CD14-positive monocyte (primary cell): ENCODE measurements around the gene LRRC47. TPM values are rescaled to one million over a fixed set of nuclear protein-coding genes. Genes with fewer than 3 reads are reported as not detected.

ENCODE experiments used
- DNase-seq, 3 donors: peaks; one replicate each; pipeline ENCODE4 v3.0.0-alpha.2; 2011 to 2022
- H2AFZ ChIP-seq: 2 replicates; pipeline ENCODE4 v1.6.0; 2012; ENCODE audit warnings: mild to moderate bottlenecking, low read depth, low read length, inconsistent platforms; ENCODE audit not compliant: insufficient read depth, poor library complexity, severe bottlenecking
- H3K27ac ChIP-seq, 2 donors: 1 replicate in 1 of 2; 2 replicates in 1 of 2; pipeline ENCODE4 v1.5.1; 2012 to 2013; ENCODE audit warnings: low read length in 2 of 2, control low read depth in 1 of 2, inconsistent platforms in 1 of 2, low read depth in 1 of 2, mild to moderate bottlenecking in 1 of 2
- H3K27me3 ChIP-seq, 2 donors: one replicate each; pipeline versions ENCODE4 v1.6.0 to v1.6.1; 2011 to 2013; ENCODE audit warnings: low read length in 2 of 2; ENCODE audit not compliant: control insufficient read depth in 2 of 2, insufficient read depth in 2 of 2
- H3K36me3 ChIP-seq, 2 donors: replicated peaks in 1 of 2; 1 replicate in 1 of 2; 2 replicates in 1 of 2; pipeline versions ENCODE4 v1.5.1 to v1.6.1; 2012 to 2013; ENCODE audit warnings: low read length in 2 of 2, control low read depth in 1 of 2, inconsistent platforms in 1 of 2, mild to moderate bottlenecking in 1 of 2; ENCODE audit not compliant: insufficient read depth in 2 of 2, control insufficient read depth in 1 of 2
- H3K4me1 ChIP-seq, 2 donors: 1 replicate in 1 of 2; 2 replicates in 1 of 2; pipeline versions ENCODE4 v1.5.1 to v1.6.1; 2012 to 2013; ENCODE audit warnings: low read length in 2 of 2, control low read depth in 1 of 2, inconsistent platforms in 1 of 2, mild to moderate bottlenecking in 1 of 2, moderate library complexity in 1 of 2; ENCODE audit not compliant: insufficient read depth in 2 of 2, control insufficient read depth in 1 of 2
- H3K4me2 ChIP-seq: replicated peaks from 2 replicates; pipeline ENCODE3; 2012; ENCODE audit warnings: low read length, moderate library complexity, mild to moderate bottlenecking; ENCODE audit not compliant: poor library complexity, severe bottlenecking; ENCODE audit errors: extremely low read depth
- H3K4me3 ChIP-seq, 3 experiments: fragments of 200-600 bp in 1 of 3; sonication (generic) in 1 of 3; replicated peaks in 1 of 3; 1 replicate in 2 of 3; 2 replicates in 1 of 3; pipeline ENCODE4 v1.5.1; 2011 to 2013; ENCODE audit warnings: low read length in 3 of 3, mild to moderate bottlenecking in 3 of 3, control low read depth in 2 of 3, low read depth in 2 of 3, inconsistent platforms in 1 of 3, moderate library complexity in 1 of 3
- H3K79me2 ChIP-seq: 2 replicates; pipeline ENCODE4 v1.6.0; 2012; ENCODE audit warnings: mild to moderate bottlenecking, control low read depth, inconsistent platforms, low read length, moderate library complexity; ENCODE audit not compliant: insufficient read depth
- H3K9ac ChIP-seq: 2 replicates; pipeline ENCODE4 v1.6.0; 2017; ENCODE audit warnings: low read length, mild to moderate bottlenecking; ENCODE audit not compliant: insufficient read depth, poor library complexity, severe bottlenecking
- H3K9me3 ChIP-seq, 2 donors: replicated peaks in 1 of 2; 1 replicate in 1 of 2; 2 replicates in 1 of 2; pipeline versions ENCODE4 v1.5.1 to v1.6.1; 2012 to 2013; ENCODE audit warnings: low read length in 2 of 2, control low read depth in 1 of 2; ENCODE audit not compliant: control insufficient read depth in 1 of 2, insufficient read depth in 1 of 2
- H4K20me1 ChIP-seq: 2 replicates; pipeline ENCODE4 v1.6.0; 2012; ENCODE audit warnings: mild to moderate bottlenecking, low read length, control low read depth, moderate library complexity; ENCODE audit not compliant: insufficient read depth
- H3K27ac Mint-ChIP-seq, 7 donors: one replicate each; pipeline ENCODE4 v1.8.0; 2020; ENCODE audit warnings: mild to moderate bottlenecking in 7 of 7, mixed read lengths in 7 of 7, moderate library complexity in 6 of 7, inconsistent platforms in 2 of 7
- H3K27me3 Mint-ChIP-seq, 3 donors: one replicate each; pipeline ENCODE4 v1.8.0; 2021 to 2022; ENCODE audit warnings: low read depth in 3 of 3, mild to moderate bottlenecking in 3 of 3, mixed read lengths in 3 of 3, moderate library complexity in 3 of 3, inconsistent platforms in 1 of 3
- H3K36me3 Mint-ChIP-seq, 2 donors: one replicate each; pipeline ENCODE4 v1.8.0; 2020; ENCODE audit warnings: mixed read lengths in 2 of 2, inconsistent platforms in 1 of 2, mild to moderate bottlenecking in 1 of 2
- H3K4me1 Mint-ChIP-seq: one replicate; pipeline ENCODE4 v1.8.0; 2020; ENCODE audit warnings: mild to moderate bottlenecking, mixed read lengths
- H3K4me3 Mint-ChIP-seq, 2 donors: one replicate each; pipeline ENCODE4 v1.8.0; 2020; ENCODE audit warnings: mild to moderate bottlenecking in 2 of 2, mixed read lengths in 2 of 2, moderate library complexity in 1 of 2
- H3K9me3 Mint-ChIP-seq, 7 donors: one replicate each; pipeline ENCODE4 v1.8.0; 2020 to 2022; ENCODE audit warnings: mixed read lengths in 7 of 7, mild to moderate bottlenecking in 6 of 7, moderate library complexity in 6 of 7, inconsistent platforms in 2 of 7
- WGBS: methylation state at CpG from one replicate; pipeline ENCODE4 v1.1.5; 2013; ENCODE audit warnings: missing lambda C conversion rate; ENCODE audit not compliant: insufficient coverage; 5-methylcytosine and 5-hydroxymethylcytosine counted together
- intact Hi-C, 2 donors: fragments of 100-400 bp; cut with micrococcal nuclease; formaldehyde crosslinking; loops; one replicate each; pipeline versions ENCODE4 v1.15.0 to v1.15.1; 2023
- polyA plus RNA-seq, 3 donors: library from polyadenylated mRNA; depleted of rRNA in 1 of 3; unstranded in 2 of 3; stranded (reverse) in 1 of 3; fragments of 300-500 nt in 2 of 3; fragments of >200 nt in 1 of 3; fragmentation: Illumina TruSeq in 2 of 3; gene quantifications; 1 replicate in 2 of 3; 2 replicates in 1 of 3; pipeline ENCODE4 v1.2.3, GENCODE V29; 2012 to 2021
- TF ChIP-seq, protein P1 (sequence below): fragments of 200-600 bp; IDR thresholded peaks from one replicate; pipeline ENCODE4 v1.8.0; 2022; ENCODE audit warnings: antibody characterized with exemption, mild to moderate bottlenecking

The LRRC47 gene
- polyA plus RNA-seq, 3 donors, result 17.8 to 24.8 (median 18.0) TPM

GRCh38 chr1:3841491-3841890, 45.2 kb upstream of the LRRC47 start:
- peaks cover 59 to 86% of the 10 kb centered on the region in 2 donors for H3K36me3 Mint-ChIP-seq
- H3K79me2 ChIP-seq, result no peaks in the 10 kb centered on the region
- no peak overlapping the region for H3K27ac Mint-ChIP-seq
- 87% methylated on average over 3 of the region's 7 CpGs for WGBS
- no peaks in the 10 kb centered on the region for H3K27me3 Mint-ChIP-seq
- peaks cover 51 to 70% of the 10 kb centered on the region in 2 donors for H3K36me3 ChIP-seq
- no peak for DNase-seq
- peaks cover 11% of the 10 kb centered on the region for H3K4me1 Mint-ChIP-seq
- TF ChIP-seq, protein P1, sequence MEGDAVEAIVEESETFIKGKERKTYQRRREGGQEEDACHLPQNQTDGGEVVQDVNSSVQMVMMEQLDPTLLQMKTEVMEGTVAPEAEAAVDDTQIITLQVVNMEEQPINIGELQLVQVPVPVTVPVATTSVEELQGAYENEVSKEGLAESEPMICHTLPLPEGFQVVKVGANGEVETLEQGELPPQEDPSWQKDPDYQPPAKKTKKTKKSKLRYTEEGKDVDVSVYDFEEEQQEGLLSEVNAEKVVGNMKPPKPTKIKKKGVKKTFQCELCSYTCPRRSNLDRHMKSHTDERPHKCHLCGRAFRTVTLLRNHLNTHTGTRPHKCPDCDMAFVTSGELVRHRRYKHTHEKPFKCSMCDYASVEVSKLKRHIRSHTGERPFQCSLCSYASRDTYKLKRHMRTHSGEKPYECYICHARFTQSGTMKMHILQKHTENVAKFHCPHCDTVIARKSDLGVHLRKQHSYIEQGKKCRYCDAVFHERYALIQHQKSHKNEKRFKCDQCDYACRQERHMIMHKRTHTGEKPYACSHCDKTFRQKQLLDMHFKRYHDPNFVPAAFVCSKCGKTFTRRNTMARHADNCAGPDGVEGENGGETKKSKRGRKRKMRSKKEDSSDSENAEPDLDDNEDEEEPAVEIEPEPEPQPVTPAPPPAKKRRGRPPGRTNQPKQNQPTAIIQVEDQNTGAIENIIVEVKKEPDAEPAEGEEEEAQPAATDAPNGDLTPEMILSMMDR, result no peak
- no peak overlapping the region for H3K4me3 Mint-ChIP-seq
- H3K9me3 ChIP-seq, result peaks cover 16 to 20% of the 10 kb centered on the region in 2 donors
- no peaks in the 10 kb centered on the region for H3K27me3 ChIP-seq
- no peak overlapping the region for H3K9ac ChIP-seq
- peaks cover 5 to 10% of the 10 kb centered on the region in 2 donors for H3K4me1 ChIP-seq
- H4K20me1 ChIP-seq, result no peaks in the 10 kb centered on the region
- intact Hi-C loops, result no loop called here
- H3K4me2 ChIP-seq, result no peak overlapping the region
- H3K9me3 Mint-ChIP-seq, result peaks cover 15 to 23% (median 18%) of the 10 kb centered on the region in 7 donors
- no peak overlapping the region for H3K27ac ChIP-seq
- H3K4me3 ChIP-seq, result no peak overlapping the region
- no peak overlapping the region for H2AFZ ChIP-seq

- no peak overlapping the region for H2AFZ ChIP-seq
- H3K27ac ChIP-seq, result no peak overlapping the region
- no peak overlapping the region for H3K4me2 ChIP-seq
- H3K4me1 ChIP-seq, result peaks cover 5 to 10% of the 10 kb centered on the region in 2 donors
- H3K9me3 ChIP-seq, result peaks cover 16 to 23% of the 10 kb centered on the region in 2 donors
- TF ChIP-seq, protein P1, result no peak
- peaks cover 50 to 79% of the 10 kb centered on the region in 2 donors for H3K36me3 ChIP-seq
- H3K79me2 ChIP-seq, result no peaks in the 10 kb centered on the region
- no peaks in the 10 kb centered on the region for H3K27me3 ChIP-seq
- no peak overlapping the region for H3K4me3 ChIP-seq
- DNase-seq, result no peak
- no peak overlapping the region for H3K9ac ChIP-seq
- intact Hi-C loops, result no loop called here
- Mint-ChIP-seq H3K27me3 (no peaks in the 10 kb centered on the region), H3K4me1 (peaks cover 11% of the 10 kb centered on the region), H3K36me3 (peaks cover 70 to 90% of the 10 kb centered on the region in 2 donors), H3K9me3 (peaks cover 15 to 24% (median 18%) of the 10 kb centered on the region in 7 donors), H3K27ac (no peak overlapping the region), H3K4me3 (no peak overlapping the region)
- H4K20me1 ChIP-seq, result no peaks in the 10 kb centered on the region
- WGBS, result over 99% methylated on average over 11 of the region's 11 CpGs
Observed at GRCh38 chr1:3838788-3839187, 42.5 kb upstream of the LRRC47 start.
